GM23338 (cell line): ENCODE results near the gene SUSD3. TPM values are rescaled to one million over a fixed set of nuclear protein-coding genes. Genes with fewer than 3 reads are reported as not detected.

Source experiments
- ATAC-seq: fragments of 200-7000 bp; cut with Tn5 transposase; 3 replicates; pipeline ENCODE4 v1.9.1; 2020
- DNase-seq: peaks from one replicate; pipeline ENCODE4 v3.0.0-alpha.2; 2015; ENCODE audit warnings: low spot score
- H2AFZ ChIP-seq: fragments of 200-600 bp; sonication (generic); 2 replicates; pipeline ENCODE4 v1.8.0; 2016; ENCODE audit warnings: antibody characterized with exemption, mild to moderate bottlenecking, moderate library complexity
- H3F3A ChIP-seq: fragments of 200-600 bp; sonication (generic); replicated peaks from 2 replicates; pipeline ENCODE4 v1.8.0; 2017; ENCODE audit warnings: antibody characterized with exemption, mixed run types, low read depth
- H3K27ac ChIP-seq: fragments of 200-600 bp; sonication (generic); 2 replicates; pipeline ENCODE4 v1.6.1; 2016; ENCODE audit warnings: low read depth
- H3K27me3 ChIP-seq: fragments of 200-600 bp; sonication (generic); 2 replicates; pipeline ENCODE4 v1.8.0; 2016; ENCODE audit warnings: mild to moderate bottlenecking, mixed run types, moderate library complexity; ENCODE audit not compliant: insufficient read depth
- H3K36me3 ChIP-seq: fragments of 200-600 bp; sonication (generic); 2 replicates; pipeline ENCODE4 v1.8.0; 2016; ENCODE audit warnings: mild to moderate bottlenecking; ENCODE audit not compliant: insufficient read depth
- H3K4me1 ChIP-seq: fragments of 200-600 bp; sonication (generic); 2 replicates; pipeline ENCODE4 v1.8.0; 2016; ENCODE audit warnings: mild to moderate bottlenecking, moderate library complexity; ENCODE audit not compliant: insufficient read depth
- H3K4me2 ChIP-seq: fragments of 200-600 bp; sonication (generic); 2 replicates; pipeline ENCODE4 v1.7.1; 2017; ENCODE audit warnings: mixed run types
- H3K4me3 ChIP-seq: fragments of 200-600 bp; sonication (generic); 2 replicates; pipeline ENCODE4 v1.6.1; 2016; ENCODE audit warnings: mixed run types
- H3K79me2 ChIP-seq: fragments of 200-600 bp; sonication (generic); replicated peaks from 2 replicates; pipeline ENCODE4 v1.8.0; 2017; ENCODE audit warnings: mild to moderate bottlenecking; ENCODE audit not compliant: insufficient read depth
- H3K9me2 ChIP-seq: fragments of 200-600 bp; sonication (generic); 2 replicates; pipeline ENCODE4 v1.8.0; 2017; ENCODE audit not compliant: insufficient read depth
- H4K20me1 ChIP-seq: fragments of 200-600 bp; sonication (generic); replicated peaks from 2 replicates; pipeline ENCODE4 v1.8.0; 2017; ENCODE audit warnings: mild to moderate bottlenecking; ENCODE audit not compliant: insufficient read depth
- H3K27ac Mint-ChIP-seq: 2 replicates; pipeline ENCODE4 v1.8.0; 2020; ENCODE audit warnings: inconsistent platforms, mild to moderate bottlenecking, moderate library complexity, mixed read lengths
- H3K27me3 Mint-ChIP-seq: 3 replicates; pipeline ENCODE4 v1.8.0; 2022; ENCODE audit warnings: low read depth, mild to moderate bottlenecking, moderate library complexity, mixed read lengths, inconsistent platforms; ENCODE audit not compliant: insufficient read depth, poor library complexity
- H3K36me3 Mint-ChIP-seq: 3 replicates; pipeline ENCODE4 v1.8.0; 2021; ENCODE audit warnings: low read depth, mild to moderate bottlenecking, inconsistent platforms, moderate library complexity, mixed read lengths
- H3K4me1 Mint-ChIP-seq: 3 replicates; pipeline ENCODE4 v1.8.0; 2020; ENCODE audit warnings: mild to moderate bottlenecking, inconsistent platforms, mixed read lengths
- H3K4me3 Mint-ChIP-seq: 3 replicates; pipeline ENCODE4 v1.8.0; 2021; ENCODE audit warnings: moderate library complexity, mild to moderate bottlenecking, inconsistent platforms, mixed read lengths
- H3K9me3 Mint-ChIP-seq: 3 replicates; pipeline ENCODE4 v1.8.0; 2020; ENCODE audit warnings: moderate library complexity, mild to moderate bottlenecking, inconsistent platforms, mixed read lengths
- CREB1 ChIP-seq: fragments of 250-450 bp; sonication (Bioruptor Pico); IDR thresholded peaks from 2 replicates; pipeline ENCODE4 v1.5.0; 2020; ENCODE audit warnings: low read depth, mild to moderate bottlenecking, moderate library complexity
- CTCF ChIP-seq, 2 experiments: fragments of 200-600 bp in 1 of 2; sonication (generic) in 1 of 2; conservative IDR thresholded peaks; 2 replicates each; pipeline versions ENCODE4 v1.5.1 to v1.6.1; 2016 to 2017; ENCODE audit warnings: antibody characterized with exemption in 2 of 2, low read depth in 2 of 2, mild to moderate bottlenecking in 2 of 2, moderate library complexity in 1 of 2
- ETS1 ChIP-seq: IDR thresholded peaks from 2 replicates; pipeline ENCODE4 v1.6.1; 2016; ENCODE audit warnings: antibody characterized with exemption
- EZH2 ChIP-seq: fragments of 200-600 bp; sonication (generic); IDR thresholded peaks from one replicate; pipeline ENCODE4 v1.8.0; 2017; ENCODE audit warnings: antibody characterized with exemption, mild to moderate bottlenecking, low read depth; ENCODE audit not compliant: unreplicated experiment
- EZH2phosphoT487 ChIP-seq: fragments of 200-600 bp; sonication (generic); IDR thresholded peaks from one replicate; pipeline ENCODE4 v1.8.1; 2018; ENCODE audit warnings: antibody characterized with exemption; ENCODE audit not compliant: unreplicated experiment
- JUNB ChIP-seq: IDR thresholded peaks from one replicate; pipeline ENCODE4 v1.6.1; 2016; ENCODE audit warnings: antibody characterized with exemption; ENCODE audit not compliant: unreplicated experiment
- NANOG ChIP-seq: IDR thresholded peaks from 2 replicates; pipeline ENCODE4 v1.6.1; 2016; ENCODE audit warnings: antibody characterized with exemption, borderline replicate concordance
- POLR2AphosphoS5 ChIP-seq: IDR thresholded peaks from 2 replicates; pipeline ENCODE4 v1.6.1; 2016; ENCODE audit warnings: antibody characterized with exemption, low read depth
- REST ChIP-seq: IDR thresholded peaks from one replicate; pipeline ENCODE4 v1.6.1; 2018; ENCODE audit warnings: antibody characterized with exemption; ENCODE audit not compliant: unreplicated experiment
- STAT1 ChIP-seq: IDR thresholded peaks from one replicate; pipeline ENCODE4 v1.6.1; 2016; ENCODE audit warnings: antibody characterized with exemption; ENCODE audit not compliant: unreplicated experiment
- ZNF114 ChIP-seq: fragments of 250-450 bp; sonication (Bioruptor Pico); IDR thresholded peaks from 2 replicates; pipeline ENCODE4 v1.5.0; 2020; ENCODE audit warnings: mild to moderate bottlenecking, moderate library complexity
- ZNF331 ChIP-seq: fragments of 250-450 bp; sonication (Bioruptor Pico); IDR thresholded peaks from 2 replicates; pipeline ENCODE4 v1.5.0; 2020; ENCODE audit warnings: low read depth, mild to moderate bottlenecking, moderate library complexity
- ZNF462 ChIP-seq: fragments of 250-450 bp; sonication (Bioruptor Pico); IDR thresholded peaks from 2 replicates; pipeline ENCODE4 v1.5.0; 2020; ENCODE audit warnings: mild to moderate bottlenecking, moderate library complexity
- polyA plus RNA-seq: library from polyadenylated mRNA; unstranded; fragments of >200 nt; fragmentation: Nextera tagmentation; extraction: Ambion mirVana; gene quantifications from 2 replicates; pipeline ENCODE4 v1.2.1, GENCODE V29; 2016
- total RNA-seq: library from RNA; depleted of rRNA; stranded (reverse); fragments of >200 nt; shearing (Covaris generic); gene quantifications from 2 replicates; pipeline ENCODE4 v1.2.3, GENCODE V29; 2014

Gene SUSD3
- total and polyA plus RNA-seq, 2 experiments from 2014 or later = 6.9 to 20.1 TPM

- ATAC-seq = no peak
- H3K36me3 ChIP-seq = no peaks in the 10 kb centered on the region; the same call in 1 of the 2 replicates
Observed at GRCh38 chr9:93080406-93080805, 21.9 kb downstream of the SUSD3 start.

More at GRCh38 chr9:93080406-93080805, 21.9 kb downstream of the SUSD3 start:
- H3K79me2 ChIP-seq = no peaks in the 10 kb centered on the region
- no peaks in the 10 kb centered on the region for H3F3A ChIP-seq
- Mint-ChIP-seq H3K36me3 (peaks cover 1% of the 10 kb centered on the region), H3K27me3 (peaks cover 3% of the 10 kb centered on the region), H3K4me3 (no peak overlapping the region), H3K9me3 (peaks cover under 1% of the 10 kb centered on the region; the same call in 2 of the 3 replicates), H3K27ac (no peak overlapping the region), H3K4me1 (peaks cover 4% of the 10 kb centered on the region; the same call in 1 of the 3 replicates)
- H3K27ac ChIP-seq = no peak overlapping the region
- H3K4me2 ChIP-seq = no peak overlapping the region
- no peaks in the 10 kb centered on the region for H3K4me1 ChIP-seq
- H3K27me3 ChIP-seq = no peaks in the 10 kb centered on the region
- TF ChIP-seq EZH2 (no peak), JUNB (no peak), EZH2phosphoT487 (no peak), ZNF462 (CRISPR knock-in tag) (no peak), CREB1 (CRISPR knock-in tag) (no peak), ETS1 (no peak), CTCF (conservative IDR thresholded peaks at IDR 0.05; ENCODE audit: low read depth in 2 of 2) (no peak), ZNF331 (CRISPR knock-in tag) (no peak), ZNF114 (no peak), STAT1 (no peak), POLR2AphosphoS5 (no peak), NANOG (no peak), REST (no peak)
- no peak overlapping the region for H2AFZ ChIP-seq
- H3K4me3 ChIP-seq = no peak overlapping the region
- H4K20me1 ChIP-seq = no peaks in the 10 kb centered on the region
- H3K9me2 ChIP-seq = no peaks in the 10 kb centered on the region
- DNase-seq = no peak
